Thyroid gland (tissue), 4 donors: ENCODE results near the gene PTCD1. TPM values are rescaled to one million over a fixed set of nuclear protein-coding genes. Genes with fewer than 3 reads are reported as not detected.

Experiments used
- DNase-seq, 2 donors: peaks; one replicate each; pipeline ENCODE4 v3.0.0-alpha.2; 2019
- H3K27ac ChIP-seq, 3 donors: fragments of 200-600 bp; sonication (generic); 1 replicate in 2 of 3; 2 replicates in 1 of 3; pipeline ENCODE4 v1.5.1; 2016 to 2019; ENCODE audit warnings: mild to moderate bottlenecking in 1 of 3, moderate library complexity in 1 of 3
- H3K27me3 ChIP-seq: fragments of 200-600 bp; sonication (generic); one replicate; pipeline ENCODE4 v1.5.1; 2019
- H3K36me3 ChIP-seq, 2 donors: fragments of 200-600 bp; sonication (generic); one replicate each; pipeline ENCODE4 v1.5.1; 2016 to 2019
- H3K4me1 ChIP-seq, 2 donors: fragments of 200-600 bp; sonication (generic); one replicate each; pipeline ENCODE4 v1.5.1; 2017 to 2019
- H3K4me3 ChIP-seq, 3 donors: fragments of 200-600 bp; sonication (generic); replicated peaks in 1 of 3; 1 replicate in 2 of 3; 2 replicates in 1 of 3; pipeline ENCODE4 v1.5.1; 2016; ENCODE audit warnings: mild to moderate bottlenecking in 1 of 3
- H3K9me3 ChIP-seq: fragments of 200-600 bp; sonication (generic); one replicate; pipeline ENCODE4 v1.5.1; 2017
- POLR2A ChIP-seq, 2 donors: fragments of 450-650 bp; IDR thresholded peaks; one replicate each; pipeline ENCODE4 v1.6.1; 2017; ENCODE audit warnings: antibody characterized with exemption in 2 of 2, mild to moderate bottlenecking in 2 of 2, moderate library complexity in 1 of 2
- WGBS, 2 donors: methylation state at CpG; one replicate each; pipeline ENCODE4 v1.1.5; 2017; 5-methylcytosine and 5-hydroxymethylcytosine counted together
- intact Hi-C: fragments of 100-400 bp; cut with DNase I; formaldehyde crosslinking; loops from one replicate; pipeline ENCODE4 v1.15.1; 2023
- total RNA-seq, 4 donors: library from RNA; depleted of rRNA; stranded (reverse); fragments of >200 nt; gene quantifications; one replicate each; pipeline ENCODE4 v1.2.3, GENCODE V29; 2016
- TF ChIP-seq, protein P1 (sequence below), 6 experiments: fragments of 200-600 bp in 3 of 6; fragments of 450-650 bp in 3 of 6; sonication (generic) in 3 of 6; IDR thresholded peaks; one replicate each; pipeline ENCODE4 v1.5.1; 2016 to 2019; ENCODE audit warnings: antibody characterized with exemption in 6 of 6, mild to moderate bottlenecking in 2 of 6, inconsistent platforms in 1 of 6, moderate library complexity in 1 of 6

Gene PTCD1, protein sequence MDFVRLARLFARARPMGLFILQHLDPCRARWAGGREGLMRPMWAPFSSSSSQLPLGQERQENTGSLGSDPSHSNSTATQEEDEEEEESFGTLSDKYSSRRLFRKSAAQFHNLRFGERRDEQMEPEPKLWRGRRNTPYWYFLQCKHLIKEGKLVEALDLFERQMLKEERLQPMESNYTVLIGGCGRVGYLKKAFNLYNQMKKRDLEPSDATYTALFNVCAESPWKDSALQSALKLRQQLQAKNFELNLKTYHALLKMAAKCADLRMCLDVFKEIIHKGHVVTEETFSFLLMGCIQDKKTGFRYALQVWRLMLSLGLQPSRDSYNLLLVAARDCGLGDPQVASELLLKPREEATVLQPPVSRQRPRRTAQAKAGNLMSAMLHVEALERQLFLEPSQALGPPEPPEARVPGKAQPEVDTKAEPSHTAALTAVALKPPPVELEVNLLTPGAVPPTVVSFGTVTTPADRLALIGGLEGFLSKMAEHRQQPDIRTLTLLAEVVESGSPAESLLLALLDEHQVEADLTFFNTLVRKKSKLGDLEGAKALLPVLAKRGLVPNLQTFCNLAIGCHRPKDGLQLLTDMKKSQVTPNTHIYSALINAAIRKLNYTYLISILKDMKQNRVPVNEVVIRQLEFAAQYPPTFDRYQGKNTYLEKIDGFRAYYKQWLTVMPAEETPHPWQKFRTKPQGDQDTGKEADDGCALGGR
- total RNA-seq = 1 to 10 TPM; 5.4 to 9.6 (median 8.2) TPM

DNA sequence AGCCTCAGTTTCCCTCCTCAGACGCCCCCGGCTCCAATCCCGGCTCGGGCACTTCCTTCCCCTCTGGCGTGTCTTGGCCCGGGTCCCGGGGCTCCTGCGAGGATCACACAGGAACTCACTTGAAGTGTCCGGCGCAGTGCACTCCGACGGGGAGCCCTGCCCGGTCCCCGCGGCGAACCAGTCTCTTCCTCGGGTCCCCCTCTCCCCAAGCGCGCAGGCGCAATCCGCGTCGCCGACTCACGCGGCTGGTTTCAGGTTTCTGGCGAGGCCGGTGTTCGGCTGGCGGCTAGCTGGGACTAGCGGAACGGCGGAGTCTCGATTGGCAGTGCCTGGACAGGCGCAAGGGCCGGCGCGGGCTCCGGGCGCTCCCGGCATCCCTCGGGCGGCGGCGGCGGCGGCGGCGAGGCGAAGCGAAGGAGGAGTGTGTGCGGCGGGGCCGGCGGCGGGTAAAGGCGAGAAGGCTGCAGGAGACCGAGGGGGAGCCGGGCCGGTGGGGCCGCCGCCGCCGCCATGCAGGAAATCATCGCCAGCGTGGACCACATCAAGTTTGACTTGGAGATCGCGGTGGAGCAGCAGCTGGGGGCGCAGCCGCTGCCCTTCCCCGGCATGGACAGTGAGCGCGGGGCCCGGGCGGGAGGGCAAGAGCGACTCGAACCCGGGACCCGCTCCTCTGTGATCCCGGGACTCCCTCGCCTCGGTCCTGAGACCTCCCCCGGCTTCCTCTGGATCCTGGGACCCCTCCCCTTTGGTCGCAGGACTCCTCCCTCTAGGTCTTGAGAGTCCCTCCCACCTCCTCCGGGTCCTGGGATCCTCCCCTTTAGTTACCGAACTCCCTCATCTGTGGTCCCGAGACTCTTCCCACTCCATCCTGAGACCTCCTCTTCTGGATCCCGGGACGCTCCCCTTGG lies at the start of gene PTCD1, which contains the start of gene CPSF4:
Gene PTCD1 (minus strand): TSS at position 226 of the 908 bp plus-strand sequence. CDS start 3,556 bp downstream, outside the sequence.
Gene CPSF4 (plus strand): TSS at position 371 of the 908 bp plus-strand sequence. CDS start 140 bp downstream, at position 511.
- WGBS, 2 donors = 0 to 1% methylated on average over 31 to 47 of the region's 89 CpGs
- peaks cover 15 to 16% of the 10 kb centered on the region in 2 donors for H3K4me1 ChIP-seq

DNA sequence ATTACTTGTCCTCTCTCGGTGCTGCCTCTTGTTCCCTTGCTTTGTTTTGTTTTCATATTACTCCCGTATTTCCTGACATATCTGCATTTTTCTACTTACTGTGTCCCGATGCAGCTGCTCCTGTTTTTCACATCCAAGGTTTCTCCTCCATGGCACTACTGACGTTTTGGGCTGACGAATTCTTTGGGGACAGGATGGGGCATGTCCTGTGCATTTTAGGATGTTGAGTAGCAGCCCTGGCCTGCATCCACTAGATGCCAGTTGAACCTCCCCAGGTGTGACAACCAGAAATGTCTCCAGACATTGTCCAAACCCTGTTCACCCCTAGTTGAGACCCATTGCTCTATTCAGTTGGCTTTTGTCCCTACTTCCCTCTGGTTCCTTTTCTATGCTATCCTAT lies 46.5 kb upstream of the PTCD1 start:
- TF ChIP-seq, protein P1, sequence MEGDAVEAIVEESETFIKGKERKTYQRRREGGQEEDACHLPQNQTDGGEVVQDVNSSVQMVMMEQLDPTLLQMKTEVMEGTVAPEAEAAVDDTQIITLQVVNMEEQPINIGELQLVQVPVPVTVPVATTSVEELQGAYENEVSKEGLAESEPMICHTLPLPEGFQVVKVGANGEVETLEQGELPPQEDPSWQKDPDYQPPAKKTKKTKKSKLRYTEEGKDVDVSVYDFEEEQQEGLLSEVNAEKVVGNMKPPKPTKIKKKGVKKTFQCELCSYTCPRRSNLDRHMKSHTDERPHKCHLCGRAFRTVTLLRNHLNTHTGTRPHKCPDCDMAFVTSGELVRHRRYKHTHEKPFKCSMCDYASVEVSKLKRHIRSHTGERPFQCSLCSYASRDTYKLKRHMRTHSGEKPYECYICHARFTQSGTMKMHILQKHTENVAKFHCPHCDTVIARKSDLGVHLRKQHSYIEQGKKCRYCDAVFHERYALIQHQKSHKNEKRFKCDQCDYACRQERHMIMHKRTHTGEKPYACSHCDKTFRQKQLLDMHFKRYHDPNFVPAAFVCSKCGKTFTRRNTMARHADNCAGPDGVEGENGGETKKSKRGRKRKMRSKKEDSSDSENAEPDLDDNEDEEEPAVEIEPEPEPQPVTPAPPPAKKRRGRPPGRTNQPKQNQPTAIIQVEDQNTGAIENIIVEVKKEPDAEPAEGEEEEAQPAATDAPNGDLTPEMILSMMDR (IDR thresholded peaks at IDR 0.05) = no peak
- no peak for TF ChIP-seq POLR2A (IDR thresholded peaks at IDR 0.05)
- WGBS, 2 donors = 85 to 91% methylated on average over 5 of the region's 5 CpGs
- intact Hi-C loops = no loop called here
- H3K27ac ChIP-seq = no peak overlapping the region
- no peaks in the 10 kb centered on the region for H3K4me1 ChIP-seq
- no peaks in the 10 kb centered on the region for H3K27me3 ChIP-seq
- no peak for DNase-seq
- H3K9me3 ChIP-seq = no peaks in the 10 kb centered on the region
- peaks cover 0 to 9% of the 10 kb centered on the region in 2 donors for H3K36me3 ChIP-seq
- H3K4me3 ChIP-seq = no peak overlapping the region

More for the DNA sequence above, at the start of gene PTCD1, which contains the start of gene CPSF4:
- intact Hi-C loops = no loop called here
- peak within 1 kb of the TSS; percentile 77 to 86 (median 85) for H3K27ac ChIP-seq
- peak; percentile 96 to 98 for DNase-seq
- H3K27me3 ChIP-seq = no peaks in the 10 kb centered on the region
- H3K4me3 ChIP-seq = peak within 1 kb of the TSS; percentile 74 to 96 (median 84)
- peaks cover 9 to 10% of the 10 kb centered on the region in 2 donors for H3K36me3 ChIP-seq
- no peaks in the 10 kb centered on the region for H3K9me3 ChIP-seq
- TF ChIP-seq, protein P1 (IDR thresholded peaks at IDR 0.05) = peak in 1 of 6 experiments; percentile 29
- peak in 1 of 2 donors; percentile 59 for TF ChIP-seq POLR2A (IDR thresholded peaks at IDR 0.05)

DNA sequence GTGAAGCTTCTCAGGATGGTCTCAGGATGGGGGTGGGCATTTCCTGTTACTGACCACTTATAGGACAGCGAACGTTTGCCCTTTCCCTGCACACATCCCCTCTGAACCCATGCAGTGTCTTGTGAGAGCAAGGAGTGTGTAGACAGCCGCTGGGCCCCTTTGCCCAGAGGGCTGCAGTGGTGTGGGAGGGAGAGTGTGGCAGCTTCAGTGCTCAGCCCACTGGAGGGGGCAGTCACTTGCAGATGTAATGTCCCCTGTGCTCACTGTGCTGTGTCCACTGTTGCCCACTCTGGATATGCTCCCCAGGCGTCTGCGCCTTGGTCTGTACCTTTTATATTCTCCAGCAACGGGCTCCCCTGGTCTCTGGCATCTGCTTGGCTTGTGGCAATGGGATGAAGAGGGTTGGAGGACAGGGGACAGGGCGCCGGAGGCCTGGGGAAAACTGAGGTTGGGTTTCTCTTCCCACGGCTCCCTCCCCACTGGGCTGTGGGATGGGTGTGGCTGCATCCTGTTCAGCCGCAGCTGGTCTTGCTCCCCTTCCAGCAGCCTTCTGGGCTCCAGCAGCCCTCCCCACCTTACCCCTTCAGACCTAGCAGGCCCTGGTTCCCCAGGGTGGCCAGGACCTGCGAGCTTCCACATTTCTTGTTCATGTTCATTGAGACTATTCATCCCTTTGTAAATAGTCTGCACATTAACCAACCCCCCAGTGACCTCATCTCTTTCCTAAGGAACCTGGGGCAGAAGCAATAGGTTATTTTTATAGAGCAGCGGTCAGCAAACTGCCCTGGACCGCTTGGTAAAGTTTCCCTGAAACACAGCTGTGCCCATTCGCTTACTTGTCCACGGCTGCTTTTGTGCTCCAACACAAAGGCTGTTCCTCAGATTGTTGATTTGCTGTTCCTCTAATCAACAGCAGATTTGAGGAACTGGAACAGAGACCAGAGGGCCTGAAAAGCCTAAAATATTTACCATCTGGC lies 40.2 kb upstream of the PTCD1 start:
- Histone ChIP-seq H3K9me3 (no peaks in the 10 kb centered on the region), H3K4me3 (no peak overlapping the region), H3K27me3 (no peaks in the 10 kb centered on the region), H3K4me1 (peaks cover 0 to 2% of the 10 kb centered on the region in 2 donors), H3K36me3 (peaks cover 0 to 9% of the 10 kb centered on the region in 2 donors), H3K27ac (no peak overlapping the region)
- no peak for DNase-seq
- 76 to 85% methylated on average over 12 to 15 of the region's 15 CpGs for WGBS, 2 donors
- TF ChIP-seq, protein P1 (IDR thresholded peaks at IDR 0.05) = no peak
- intact Hi-C loops = no loop called here

DNA sequence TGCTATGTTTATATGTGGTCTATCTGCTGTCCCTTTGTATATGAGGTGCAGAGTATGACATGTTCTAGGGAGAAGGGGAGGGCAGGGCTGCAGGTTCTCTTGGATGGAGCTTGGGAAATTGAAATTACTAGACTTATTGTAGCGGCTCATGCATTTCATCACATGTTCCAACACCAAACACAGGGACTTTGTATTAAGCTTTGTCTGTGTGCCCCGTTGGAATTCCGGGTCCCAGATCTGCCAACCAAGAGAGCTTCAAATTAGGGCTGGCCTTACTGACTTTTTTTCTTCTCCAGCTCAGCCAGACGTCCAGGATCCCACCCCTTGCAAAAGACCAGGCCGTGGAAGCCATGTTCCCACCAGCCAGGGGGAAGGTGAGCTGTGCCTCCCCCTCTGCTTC lies 37.5 kb upstream of the PTCD1 start:
- TF ChIP-seq, protein P1 (IDR thresholded peaks at IDR 0.05) = no peak
- TF ChIP-seq POLR2A (IDR thresholded peaks at IDR 0.05) = no peak
- peaks cover 3 to 8% of the 10 kb centered on the region in 2 donors for H3K4me1 ChIP-seq
- H3K9me3 ChIP-seq = no peaks in the 10 kb centered on the region
- no peaks in the 10 kb centered on the region for H3K27me3 ChIP-seq
- no peak overlapping the region for H3K27ac ChIP-seq
- H3K4me3 ChIP-seq = no peak overlapping the region
- intact Hi-C loops = no loop called here
- 85 to 88% methylated on average over 5 of the region's 5 CpGs for WGBS, 2 donors
- DNase-seq = no peak
- H3K36me3 ChIP-seq = peaks cover 0 to 4% of the 10 kb centered on the region in 2 donors
